Stimulated activated CD8-positive, alpha-beta memory T cell treated with anti-CD3 and anti-CD28 coated beads, Interleukin-12 subunit alpha, Interleukin-12 subunit beta, amount 100 ng/mL, for 24 hours (primary cell): ENCODE data around the gene SASS6.
A peak's percentile ranks its signal among the peaks of the same experiment; 100 is the strongest.

Experiments used
- DNase-seq: peaks from one replicate; pipeline ENCODE4 v3.0.0-alpha.2; 2020; ENCODE audit errors: extremely low read depth

The SASS6 gene

GRCh38 chr1:100132566-100133477, at the start of gene SASS6, which contains the start of gene TRMT13:
SASS6 (minus strand) TSS chr1:100132930; CDS start chr1:100132814, 116 bp downstream.
TRMT13 (plus strand) TSS chr1:100133163; CDS start chr1:100133169, 6 bp downstream.
- peak; percentile 87 for DNase-seq

GRCh38 chr1:100178091-100178490, 45.4 kb upstream of the SASS6 start, which contains the start of gene LRRC39:
LRRC39 (minus strand) TSS chr1:100178256; CDS start chr1:100168516, 9,740 bp downstream.
- no peak for DNase-seq

GRCh38 chr1:100177295-100178041, 44.7 kb upstream of the SASS6 start:
- no peak for DNase-seq

GRCh38 chr1:100168051-100168450, 35.3 kb upstream of the SASS6 start:
- no peak for DNase-seq

GRCh38 chr1:100164702-100165101, 32.0 kb upstream of the SASS6 start:
- no peak for DNase-seq

GRCh38 chr1:100164216-100164615, 31.5 kb upstream of the SASS6 start:
- no peak for DNase-seq

GRCh38 chr1:100162881-100163280, 30.2 kb upstream of the SASS6 start:
- DNase-seq = no peak

GRCh38 chr1:100152271-100152670, 19.5 kb upstream of the SASS6 start:
- no peak for DNase-seq

- no peak for DNase-seq
These were observed 18.9 kb upstream of the SASS6 start for GRCh38 chr1:100151679-100152078.

- DNase-seq = no peak
These were observed 15.1 kb upstream of the SASS6 start for GRCh38 chr1:100147875-100148274.

- no peak for DNase-seq
These were observed 14.2 kb upstream of the SASS6 start for GRCh38 chr1:100146958-100147357.

- DNase-seq = no peak
These were observed 12.4 kb upstream of the SASS6 start for GRCh38 chr1:100145116-100145515.

- no peak for DNase-seq
These were observed 9.6 kb upstream of the SASS6 start for GRCh38 chr1:100142343-100142742.

- no peak for DNase-seq
These were observed 8.5 kb upstream of the SASS6 start for GRCh38 chr1:100141192-100141591.

- DNase-seq = no peak
These were observed 4.9 kb upstream of the SASS6 start for GRCh38 chr1:100137602-100138001.

GRCh38 chr1:100134872-100135271, 2.1 kb upstream of the SASS6 start:
- no peak for DNase-seq

GRCh38 chr1:100131623-100132022, 1.1 kb downstream of the SASS6 start:
- no peak for DNase-seq

- no peak for DNase-seq
These were observed 2.1 kb downstream of the SASS6 start for GRCh38 chr1:100130552-100131077.

GRCh38 chr1:100127226-100127625, 5.5 kb downstream of the SASS6 start:
- DNase-seq = no peak

GRCh38 chr1:100122177-100122576, 10.6 kb downstream of the SASS6 start:
- no peak for DNase-seq

- DNase-seq = no peak
These were observed 17.2 kb downstream of the SASS6 start for GRCh38 chr1:100115524-100115923.

GRCh38 chr1:100109554-100110066, 23.1 kb downstream of the SASS6 start:
- no peak for DNase-seq
